Measurements from ENCODE around the gene NDUFB11. TPM values are rescaled to one million over a fixed set of nuclear protein-coding genes. Genes with fewer than 3 reads are reported as not detected.

The NDUFB11 gene
- total RNA-seq, 1 donor from 2014 or later = 60.8 TPM

- H3K9me3 Mint-ChIP-seq (ENCODE audit: low read depth) = no peaks in the 10 kb centered on the region
- peak; percentile 73 for DNase-seq (ENCODE audit: low spot score)
- H3K27me3 Mint-ChIP-seq (ENCODE audit: low read depth) = no peaks in the 10 kb centered on the region
- no peak for TF ChIP-seq CTCF (IDR thresholded peaks at IDR 0.05)
- H3K36me3 Mint-ChIP-seq (ENCODE audit: low read depth) = peaks cover 7% of the 10 kb centered on the region
- no peaks in the 10 kb centered on the region for H3K4me1 Mint-ChIP-seq (ENCODE audit: low read depth)
- H3K4me3 Mint-ChIP-seq (ENCODE audit: unreplicated experiment) = no peak overlapping the region
- H3K27ac Mint-ChIP-seq (ENCODE audit: unreplicated experiment) = no peak overlapping the region
Measured at GRCh38 chrX:47170861-47171692, 26.6 kb upstream of the NDUFB11 start.

GRCh38 chrX:47169726-47170515 lies 25.4 kb upstream of the NDUFB11 start:
- no peak overlapping the region for H3K4me3 Mint-ChIP-seq (ENCODE audit: unreplicated experiment)
- H3K27ac Mint-ChIP-seq (ENCODE audit: unreplicated experiment) = peak overlapping the region; percentile 49
- no peaks in the 10 kb centered on the region for H3K9me3 Mint-ChIP-seq (ENCODE audit: low read depth)

GRCh38 chrX:47169273-47169672 lies 24.8 kb upstream of the NDUFB11 start:
- Mint-ChIP-seq H3K27ac (ENCODE audit: unreplicated experiment) (no peak overlapping the region), H3K9me3 (ENCODE audit: low read depth) (peaks cover 4% of the 10 kb centered on the region), H3K36me3 (ENCODE audit: low read depth) (peaks cover 7% of the 10 kb centered on the region), H3K27me3 (ENCODE audit: low read depth) (no peaks in the 10 kb centered on the region), H3K4me1 (ENCODE audit: low read depth) (no peaks in the 10 kb centered on the region), H3K4me3 (ENCODE audit: unreplicated experiment) (no peak overlapping the region)
- no peak for TF ChIP-seq CTCF (IDR thresholded peaks at IDR 0.05)
- DNase-seq (ENCODE audit: low spot score) = peak; percentile 91

More at GRCh38 chrX:47169726-47170515, 25.4 kb upstream of the NDUFB11 start:
- Mint-ChIP-seq H3K4me1 (ENCODE audit: low read depth) (no peaks in the 10 kb centered on the region), H3K27me3 (ENCODE audit: low read depth) (no peaks in the 10 kb centered on the region), H3K36me3 (ENCODE audit: low read depth) (peaks cover 7% of the 10 kb centered on the region)
- peak; percentile 81 for DNase-seq (ENCODE audit: low spot score)
- no peak for TF ChIP-seq CTCF (IDR thresholded peaks at IDR 0.05)

- Mint-ChIP-seq H3K4me1 (ENCODE audit: low read depth) (no peaks in the 10 kb centered on the region), H3K27me3 (ENCODE audit: low read depth) (no peaks in the 10 kb centered on the region), H3K9me3 (ENCODE audit: low read depth) (peaks cover 4% of the 10 kb centered on the region), H3K36me3 (ENCODE audit: low read depth) (peaks cover 7% of the 10 kb centered on the region), H3K4me3 (ENCODE audit: unreplicated experiment) (no peak overlapping the region), H3K27ac (ENCODE audit: unreplicated experiment) (no peak overlapping the region)
- DNase-seq (ENCODE audit: low spot score) = peak; percentile 39
- no peak for TF ChIP-seq CTCF (IDR thresholded peaks at IDR 0.05)
Measured at GRCh38 chrX:47168495-47169073, 24.1 kb upstream of the NDUFB11 start.

- H3K4me1 Mint-ChIP-seq (ENCODE audit: low read depth) = no peaks in the 10 kb centered on the region
- H3K4me3 Mint-ChIP-seq (ENCODE audit: unreplicated experiment) = no peak overlapping the region
- peaks cover 4% of the 10 kb centered on the region for H3K9me3 Mint-ChIP-seq (ENCODE audit: low read depth)
- no peak for DNase-seq (ENCODE audit: low spot score)
- H3K27ac Mint-ChIP-seq (ENCODE audit: unreplicated experiment) = no peak overlapping the region
- peaks cover 3% of the 10 kb centered on the region for H3K36me3 Mint-ChIP-seq (ENCODE audit: low read depth)
- no peaks in the 10 kb centered on the region for H3K27me3 Mint-ChIP-seq (ENCODE audit: low read depth)
- no peak for TF ChIP-seq CTCF (IDR thresholded peaks at IDR 0.05)
Measured at GRCh38 chrX:47166126-47166525, 21.6 kb upstream of the NDUFB11 start.

Data from chondrocyte (in vitro differentiated cells).